Hematopoietic multipotent progenitor cell (in vitro differentiated cells): Measurements from ENCODE around the gene CCL21. TPM values are rescaled to one million over a fixed set of nuclear protein-coding genes. Genes with fewer than 3 reads are reported as not detected.

Experiments
- DNase-seq, 3 donors: peaks; one replicate each; pipeline ENCODE4 v3.0.0-alpha.2; 2011 to 2015; ENCODE audit warnings: low read depth in 2 of 3, low spot score in 2 of 3
- small RNA-seq: library from RNA; depleted of rRNA; stranded (forward); fragments of <200 nt; gene quantifications from one replicate; pipeline ENCODE3, GENCODE V24; 2012
- total RNA-seq: library from RNA; depleted of rRNA; stranded (reverse); fragments of >200 nt; gene quantifications from one replicate; pipeline ENCODE4 v1.2.3, GENCODE V29; 2012

CCL21 gene
- total RNA-seq, 1 donor, result not detected

DNA sequence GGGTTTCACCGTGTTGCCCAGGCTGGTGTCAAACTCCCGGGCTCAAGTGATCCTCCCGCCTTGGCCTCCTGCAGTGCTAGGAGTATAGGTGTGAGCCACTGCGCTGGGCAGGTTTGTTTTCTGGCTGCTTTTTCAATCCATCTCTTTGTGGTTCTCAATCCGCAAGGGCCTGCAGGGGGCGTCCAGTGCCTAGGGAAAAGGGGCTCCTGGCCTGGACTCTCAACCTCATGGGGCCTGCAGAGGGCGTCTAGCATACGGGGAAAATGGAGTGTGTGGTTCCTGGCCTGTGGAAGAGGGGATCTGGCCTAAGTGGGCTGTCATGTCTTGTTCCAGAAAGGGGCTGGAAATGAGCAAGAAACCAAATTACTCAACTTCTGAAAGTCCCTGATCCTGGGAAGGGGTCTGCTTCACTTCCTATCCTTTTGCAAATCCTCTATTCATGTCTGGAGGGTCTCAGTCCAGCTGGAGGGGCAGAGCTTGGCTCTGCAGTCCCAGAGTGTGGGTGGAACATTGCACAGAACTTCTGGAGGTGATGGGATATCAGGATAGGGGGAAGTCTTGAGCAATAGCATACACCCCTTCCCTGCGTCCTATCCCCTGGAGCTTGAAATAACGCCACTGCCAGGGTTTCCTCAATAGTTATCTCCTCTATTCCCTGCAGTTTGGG lies 34.8 kb downstream of the CCL21 start:
- peak in 2 of 3 donors; percentile 85 to 92 for DNase-seq

DNA sequence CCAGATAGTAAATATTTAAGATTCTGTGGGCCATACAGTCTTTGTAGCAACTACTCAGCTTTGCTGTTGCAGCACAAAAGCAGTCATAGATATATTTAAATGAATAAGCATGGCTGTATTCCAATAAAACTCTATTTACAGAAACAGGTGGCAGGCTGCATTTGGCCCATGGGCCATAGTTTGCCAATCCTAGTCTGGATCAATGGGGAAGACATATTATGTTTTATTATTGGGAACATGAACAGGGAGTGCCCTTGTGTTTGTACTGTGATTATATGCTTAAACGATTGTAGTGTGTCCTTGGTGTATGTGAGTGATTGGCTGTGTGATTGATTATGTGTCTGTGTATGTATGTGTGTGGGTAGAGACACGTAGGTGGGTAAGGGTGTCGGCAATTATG lies 35.5 kb downstream of the CCL21 start:
- DNase-seq, result no peak

DNA sequence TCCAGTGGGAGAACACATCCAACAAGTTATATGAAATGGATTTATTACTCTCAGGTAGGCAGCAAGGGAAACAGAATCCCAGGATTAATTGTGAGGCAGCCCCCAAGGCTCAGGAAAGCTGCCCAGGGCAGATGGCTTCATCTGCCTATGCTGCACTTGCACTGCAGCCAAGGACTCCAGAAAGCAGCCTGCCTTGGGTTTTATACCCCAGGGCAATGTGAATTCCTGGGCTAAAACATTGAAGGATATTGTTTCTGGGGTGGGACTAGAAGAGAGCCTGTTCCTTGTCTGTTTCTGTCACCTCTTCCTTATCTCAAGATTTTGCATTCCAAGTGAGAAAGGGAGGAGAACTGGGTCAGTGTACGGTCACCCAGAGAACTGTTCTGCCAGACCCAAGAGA lies 38.6 kb downstream of the CCL21 start:
- DNase-seq, result no peak

DNA sequence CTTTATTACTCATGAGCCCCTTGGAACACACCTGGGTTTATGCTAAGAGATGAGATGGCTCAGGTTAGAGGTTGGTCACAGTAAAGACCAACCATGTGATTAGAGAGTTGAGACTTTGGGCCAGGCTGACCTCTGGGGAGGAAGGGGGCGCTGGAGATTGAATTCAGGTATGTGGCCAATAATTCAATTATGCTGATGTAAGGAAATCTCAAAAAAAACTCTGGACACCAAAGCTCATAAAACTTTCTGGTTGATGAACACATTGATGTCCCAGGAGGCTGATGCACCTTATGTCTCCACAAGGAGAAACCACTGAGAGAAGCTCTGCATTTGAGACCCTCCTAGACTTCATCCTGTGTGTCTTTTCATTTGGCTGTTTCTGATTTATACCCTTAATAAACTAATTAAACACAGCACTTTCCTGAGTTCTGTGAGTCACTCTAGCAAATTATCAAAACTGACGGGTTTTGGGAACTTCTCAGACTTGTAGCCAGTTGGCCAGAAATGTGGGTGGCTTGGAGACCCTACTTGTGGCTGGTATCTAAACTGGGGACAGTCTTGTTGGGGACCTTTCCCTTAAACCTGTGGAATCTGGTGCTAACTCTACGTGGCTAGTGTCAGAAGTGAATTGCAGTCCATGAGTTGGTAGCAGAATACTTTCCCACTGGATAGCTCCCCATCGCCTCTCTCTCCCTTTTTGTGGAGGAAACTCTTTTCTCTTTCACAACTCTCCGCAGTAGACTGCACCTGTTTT lies 40.0 kb downstream of the CCL21 start:
- no peak for DNase-seq

DNA sequence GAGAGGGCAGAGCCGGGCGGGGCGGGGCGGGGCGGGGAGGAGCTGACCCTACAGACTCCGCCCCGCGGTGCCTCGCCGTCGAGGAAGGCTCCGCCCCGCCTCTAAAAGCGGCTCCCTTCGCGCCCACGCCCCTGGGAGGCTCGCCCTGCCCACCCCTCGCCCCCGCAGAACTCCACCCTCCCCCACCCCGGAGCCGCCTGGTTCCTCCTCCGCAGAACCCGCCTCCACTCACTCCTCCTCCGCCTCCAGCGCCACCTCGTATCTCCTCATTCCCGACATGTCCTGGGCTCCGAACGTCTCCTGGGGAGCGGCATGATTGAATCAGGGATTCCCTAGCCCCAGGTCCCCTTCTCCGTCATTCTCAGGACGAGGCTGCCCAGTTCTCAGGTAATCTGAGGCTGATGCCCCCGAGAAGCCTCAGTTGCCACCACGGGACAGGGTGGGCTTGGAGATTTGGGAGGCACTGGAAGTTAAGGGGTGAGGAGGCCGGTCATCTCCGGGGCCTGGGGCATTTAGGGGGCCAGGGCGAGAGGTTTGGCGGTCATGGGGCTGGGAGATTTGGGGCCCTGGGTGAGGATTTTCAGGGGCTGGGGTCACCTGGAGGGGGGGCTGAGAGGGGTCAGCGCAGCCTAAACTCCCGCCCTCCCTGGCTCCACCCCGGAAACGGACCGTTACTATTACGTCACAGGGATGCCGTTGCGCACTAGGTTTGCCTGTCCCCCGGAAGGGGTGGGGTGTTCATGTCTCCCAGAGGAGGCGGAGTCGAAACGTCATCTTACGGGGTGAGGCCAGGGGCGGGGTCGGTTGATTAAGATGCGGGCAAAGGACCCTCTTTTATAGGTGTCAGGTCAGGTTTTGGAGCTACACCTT lies 44.3 kb downstream of the CCL21 start:
- DNase-seq, result peak; percentile 78 to 95 (median 91)

DNA sequence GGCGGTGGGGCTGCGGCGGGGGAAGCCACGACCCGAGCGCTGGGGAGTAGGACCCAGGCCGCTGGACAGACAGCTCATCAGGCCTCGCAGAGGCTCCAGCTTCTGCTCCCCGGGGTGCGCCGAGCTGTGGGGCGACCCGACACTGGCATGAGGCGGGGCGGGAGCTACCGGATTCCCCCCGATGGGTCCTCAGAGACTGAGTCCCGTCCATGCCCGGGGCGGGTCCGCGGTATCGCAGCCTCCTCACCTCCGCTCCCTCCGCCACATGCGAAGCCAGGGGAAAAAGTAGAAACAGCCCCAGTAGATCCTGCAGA lies 44.9 kb downstream of the CCL21 start:
- DNase-seq, result no peak

DNA sequence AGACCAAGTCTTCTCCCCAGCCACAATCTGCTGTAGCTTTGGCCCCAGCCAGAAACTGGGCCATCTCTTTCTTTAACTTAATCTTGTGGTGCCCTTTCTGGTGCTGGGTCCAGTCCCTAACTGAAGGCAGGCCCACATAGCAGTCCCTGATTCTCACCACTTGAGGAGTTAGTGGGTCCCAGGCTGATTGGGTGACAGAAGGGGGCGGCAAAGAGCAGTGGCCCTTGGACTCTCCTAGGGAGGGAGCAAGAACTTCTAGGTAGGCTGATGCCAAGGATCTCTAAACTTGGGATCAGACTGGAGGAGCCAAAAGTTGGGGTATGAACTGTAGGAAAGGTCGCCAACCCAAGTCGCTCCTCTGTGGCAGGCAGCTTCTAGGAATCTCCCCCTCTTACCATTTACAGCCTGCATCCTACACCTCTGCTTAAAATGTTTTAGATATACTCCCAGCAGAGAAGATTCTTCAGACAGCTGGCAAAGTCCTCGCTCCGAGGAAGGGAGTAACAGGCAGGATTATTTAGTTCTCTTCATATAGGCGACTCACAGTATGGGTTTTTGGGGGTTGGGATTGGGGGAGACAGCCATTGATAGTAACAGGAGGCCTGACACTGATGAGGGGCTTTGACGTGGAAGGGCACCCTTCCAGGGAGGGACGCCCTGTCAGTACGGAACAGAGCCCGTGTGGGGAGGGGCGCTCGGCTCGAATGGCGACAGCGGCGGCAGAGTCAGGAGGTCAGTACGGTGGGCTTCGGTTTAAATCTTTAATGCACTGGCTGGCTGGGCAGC lies 45.5 kb downstream of the CCL21 start:
- DNase-seq, result peak in 2 of 3 donors; percentile 81 to 88

DNA sequence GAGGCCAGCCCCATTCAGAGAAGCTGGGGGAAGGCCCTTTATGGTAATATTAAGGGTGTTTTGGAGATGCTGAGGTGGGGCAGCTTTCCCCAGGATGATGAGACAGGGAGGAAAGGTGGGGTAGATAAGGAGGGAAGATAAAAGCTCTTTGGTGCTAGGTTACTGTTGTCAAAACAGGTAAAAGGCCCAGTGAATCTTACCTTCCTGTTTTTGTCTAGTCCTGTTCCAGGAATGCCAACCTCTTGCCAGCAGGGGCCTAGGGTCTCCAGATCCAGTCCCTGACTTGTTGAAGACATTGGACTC lies 46.7 kb downstream of the CCL21 start:
- no peak for DNase-seq

DNA sequence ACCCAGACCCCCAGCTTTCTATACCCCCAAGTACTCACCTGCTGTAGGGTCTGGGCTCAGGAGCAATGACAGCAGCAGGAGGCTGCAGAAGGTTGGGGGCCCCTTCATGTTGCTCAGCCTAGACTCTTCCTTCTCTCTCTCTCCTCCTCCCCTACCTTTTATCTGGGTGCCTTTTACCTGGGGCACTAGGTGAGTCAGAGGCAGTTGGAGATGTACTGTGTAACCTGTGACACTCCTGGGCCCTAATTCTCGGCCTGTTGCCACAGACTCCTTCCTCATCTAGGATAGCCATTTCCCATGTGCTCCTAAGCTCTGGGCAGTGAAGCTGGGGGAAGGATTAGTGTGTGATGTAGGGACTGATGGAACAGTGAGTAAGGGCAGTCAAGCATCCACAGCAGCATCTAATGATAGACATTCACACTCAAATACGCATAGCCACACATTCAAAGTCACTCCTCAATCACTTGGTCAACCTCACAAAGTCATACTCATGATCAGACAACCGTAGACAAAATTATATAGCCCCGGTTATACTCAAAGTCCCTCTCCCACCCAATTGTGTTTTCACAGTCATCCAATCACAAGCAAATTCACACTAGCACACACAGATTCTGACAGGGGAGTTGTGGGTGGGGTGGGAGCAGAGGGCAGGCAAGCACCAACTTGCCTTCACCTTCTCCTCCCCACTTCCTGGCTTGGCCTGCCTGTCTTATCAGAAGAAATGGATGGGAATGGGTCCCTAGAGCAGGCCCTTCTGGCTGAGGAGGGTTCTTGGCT lies 47.2 kb downstream of the CCL21 start, which contains the start of gene CCL27:
Gene CCL27, minus strand, starts transcription at position 132 of the 777 bp plus-strand sequence. Its CDS starts 24 bp downstream, at position 108.
- DNase-seq, result no peak

DNA sequence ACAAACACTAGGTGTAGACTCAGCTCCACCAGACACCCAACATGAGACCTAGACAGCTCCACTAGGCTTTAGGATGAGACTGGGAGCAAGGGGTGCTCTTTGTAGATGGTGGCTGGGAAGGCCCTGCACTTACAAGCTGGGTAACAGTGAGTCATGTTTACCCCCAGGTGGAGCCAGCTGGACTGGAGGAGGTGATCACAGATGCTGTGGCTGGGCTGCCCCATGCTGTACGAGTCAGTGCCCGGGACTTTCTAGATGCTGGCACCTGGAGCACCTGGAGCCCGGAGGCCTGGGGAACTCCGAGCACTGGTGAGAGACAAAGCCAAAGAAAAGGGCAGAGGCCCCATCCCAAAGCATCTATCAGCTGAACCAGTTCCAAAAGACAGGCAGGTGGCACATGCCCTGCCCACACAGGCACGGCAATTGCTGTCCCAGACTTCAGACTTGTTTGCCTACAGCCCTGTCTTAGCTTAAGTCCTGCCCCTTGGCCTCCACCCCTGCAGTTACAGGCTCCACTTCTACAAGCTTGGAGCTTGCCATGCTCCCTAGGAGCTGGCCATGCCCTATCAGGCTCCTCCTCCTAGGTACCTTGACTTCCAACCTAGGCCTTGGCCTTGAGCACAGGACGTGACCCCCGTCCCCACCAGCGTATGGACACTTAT lies 50.2 kb downstream of the CCL21 start:
- no peak for DNase-seq

Small RNAs within 50 kb of the gene (small RNA-seq; reads per million reads assigned to genes)
- gene CCL27, result not detected

Other genes with a start within 250 kb of the CCL21 start
- not detected for gene ENHO, start 187.1 kb downstream of the CCL21 start, total RNA-seq
- gene CNTFR, start 120.4 kb downstream of the CCL21 start, total RNA-seq, result not detected
- 61.7 TPM for gene RPP25L, start 98.0 kb downstream of the CCL21 start, total RNA-seq
- 74.1 TPM for gene DCTN3, start 89.6 kb downstream of the CCL21 start, total RNA-seq
- gene ARID3C, start 81.1 kb downstream of the CCL21 start, total RNA-seq, result not detected
- gene SIGMAR1, start 72.3 kb downstream of the CCL21 start, total RNA-seq, result 61.4 TPM
- gene GALT, start 63.5 kb downstream of the CCL21 start, total RNA-seq, result 108 TPM
- 11.8 TPM for gene IL11RA, start 58.0 kb downstream of the CCL21 start, total RNA-seq
- gene CCL27, start 47.5 kb downstream of the CCL21 start, total RNA-seq, result not detected
- not detected for gene CCL19, start 18.9 kb downstream of the CCL21 start, total RNA-seq
- gene PHF24, start 248.1 kb upstream of the CCL21 start, total RNA-seq, result under 0.01 TPM